T follicular helper cell (primary cell): Measurements from ENCODE around the gene GPR42.

Experiments
- DNase-seq: peaks from one replicate; pipeline ENCODE4 v3.0.0-alpha.2; 2020; ENCODE audit warnings: low read depth

The GPR42 gene

DNA sequence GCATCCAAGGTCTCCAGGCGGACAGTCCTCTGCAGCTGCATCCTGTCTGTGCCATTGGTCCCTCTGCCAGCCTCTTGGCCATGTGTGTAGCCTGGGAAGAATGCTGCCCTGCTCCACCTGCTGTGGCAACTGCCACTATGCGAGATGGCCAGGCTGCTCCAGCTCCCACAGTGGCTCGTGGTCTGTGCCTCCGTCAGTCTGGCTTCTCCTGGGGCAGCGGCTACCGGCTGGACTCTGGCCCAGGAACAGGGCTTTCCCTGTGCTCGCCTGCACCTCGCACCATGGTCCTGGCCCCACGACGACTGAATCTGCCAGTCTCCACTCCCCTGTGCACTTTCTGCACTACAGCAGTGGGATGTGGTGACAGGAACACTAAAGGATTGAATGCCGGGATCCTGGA lies 50.5 kb downstream of the GPR42 start:
- DNase-seq: no peak
